PC-3 (cell line): ENCODE data around the gene IBTK.

ENCODE experiments used
- EZH2 ChIP-seq: fragments of 300-600 bp; sonication (generic); IDR thresholded peaks from one replicate; pipeline ENCODE4 v1.6.1; 2017; ENCODE audit warnings: antibody characterized with exemption, mild to moderate bottlenecking, low read length; ENCODE audit not compliant: unreplicated experiment
- TF ChIP-seq, protein P1 (sequence below): fragments of 300-600 bp; sonication (generic); conservative IDR thresholded peaks from 2 replicates; pipeline ENCODE4 v1.5.1; 2017; ENCODE audit warnings: antibody characterized with exemption, low read depth, mild to moderate bottlenecking, low read length

DNA sequence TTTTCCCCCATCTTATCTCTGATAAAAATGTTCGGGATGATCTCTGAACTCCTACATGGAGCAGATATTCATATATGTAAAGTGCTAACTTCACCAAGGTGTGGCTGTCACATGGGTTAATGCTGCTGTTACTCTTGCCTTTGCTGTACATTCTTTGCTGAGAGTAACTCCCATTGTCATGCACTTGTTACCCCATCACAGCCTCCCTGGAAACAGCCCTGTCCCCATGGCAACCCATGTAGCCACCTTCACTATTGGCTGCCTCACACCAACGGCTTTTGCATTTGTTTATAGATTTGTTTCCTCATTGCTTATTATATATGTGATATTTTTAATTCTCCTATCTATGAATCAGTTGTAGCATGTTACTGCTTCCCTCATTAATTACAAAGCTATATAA lies 17.3 kb upstream of the IBTK start:
- TF ChIP-seq, protein P1, sequence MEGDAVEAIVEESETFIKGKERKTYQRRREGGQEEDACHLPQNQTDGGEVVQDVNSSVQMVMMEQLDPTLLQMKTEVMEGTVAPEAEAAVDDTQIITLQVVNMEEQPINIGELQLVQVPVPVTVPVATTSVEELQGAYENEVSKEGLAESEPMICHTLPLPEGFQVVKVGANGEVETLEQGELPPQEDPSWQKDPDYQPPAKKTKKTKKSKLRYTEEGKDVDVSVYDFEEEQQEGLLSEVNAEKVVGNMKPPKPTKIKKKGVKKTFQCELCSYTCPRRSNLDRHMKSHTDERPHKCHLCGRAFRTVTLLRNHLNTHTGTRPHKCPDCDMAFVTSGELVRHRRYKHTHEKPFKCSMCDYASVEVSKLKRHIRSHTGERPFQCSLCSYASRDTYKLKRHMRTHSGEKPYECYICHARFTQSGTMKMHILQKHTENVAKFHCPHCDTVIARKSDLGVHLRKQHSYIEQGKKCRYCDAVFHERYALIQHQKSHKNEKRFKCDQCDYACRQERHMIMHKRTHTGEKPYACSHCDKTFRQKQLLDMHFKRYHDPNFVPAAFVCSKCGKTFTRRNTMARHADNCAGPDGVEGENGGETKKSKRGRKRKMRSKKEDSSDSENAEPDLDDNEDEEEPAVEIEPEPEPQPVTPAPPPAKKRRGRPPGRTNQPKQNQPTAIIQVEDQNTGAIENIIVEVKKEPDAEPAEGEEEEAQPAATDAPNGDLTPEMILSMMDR = no peak
- no peak for TF ChIP-seq EZH2
